Sigmoid colon (tissue), 7 donors: ENCODE measurements around the gene METTL18. TPM values are rescaled to one million over a fixed set of nuclear protein-coding genes. Genes with fewer than 3 reads are reported as not detected.

Experiments
- DNase-seq: peaks from one replicate; pipeline ENCODE4 v3.0.0-alpha.2; 2019
- H3K27ac ChIP-seq, 4 donors: fragments of 200-600 bp; sonication (generic); one replicate each; pipeline ENCODE4 v1.5.1; 2016 to 2019; ENCODE audit warnings: mild to moderate bottlenecking in 1 of 4
- H3K27me3 ChIP-seq, 3 donors: fragments of 200-600 bp; sonication (generic); one replicate each; pipeline ENCODE4 v1.5.1; 2019; ENCODE audit warnings: mild to moderate bottlenecking in 1 of 3
- H3K36me3 ChIP-seq, 4 donors: fragments of 200-600 bp; sonication (generic); one replicate each; pipeline ENCODE4 v1.5.1; 2016 to 2019
- H3K4me1 ChIP-seq, 4 donors: fragments of 200-600 bp; sonication (generic); one replicate each; pipeline ENCODE4 v1.5.1; 2017 to 2019
- H3K4me3 ChIP-seq, 4 donors: fragments of 200-600 bp; sonication (generic); one replicate each; pipeline ENCODE4 v1.5.1; 2017 to 2019; ENCODE audit warnings: mild to moderate bottlenecking in 2 of 4, moderate library complexity in 1 of 4
- H3K9me3 ChIP-seq, 4 donors: fragments of 200-600 bp in 3 of 4; sonication (generic) in 3 of 4; one replicate each; pipeline versions ENCODE4 v1.5.1 to v1.6.1; 2013 to 2019
- EP300 ChIP-seq, 4 donors: sonication (generic); formaldehyde crosslinking; IDR thresholded peaks; one replicate each; pipeline ENCODE4 v1.6.1; 2017; ENCODE audit warnings: antibody characterized with exemption in 4 of 4
- POLR2A ChIP-seq, 2 donors: fragments of 450-650 bp; IDR thresholded peaks; one replicate each; pipeline ENCODE4 v1.6.1; 2016; ENCODE audit warnings: antibody characterized with exemption in 2 of 2, mild to moderate bottlenecking in 2 of 2, moderate library complexity in 2 of 2
- POLR2AphosphoS5 ChIP-seq, 4 donors: sonication (generic); formaldehyde crosslinking; IDR thresholded peaks; one replicate each; pipeline ENCODE4 v1.6.1; 2017; ENCODE audit warnings: antibody characterized with exemption in 4 of 4
- WGBS, 2 donors: extraction: QIAGEN DNeasy Blood & Tissue Kit; methylation state at CpG; one replicate each; pipeline ENCODE4 v1.1.7; 2013; 5-methylcytosine and 5-hydroxymethylcytosine counted together
- intact Hi-C: fragments of 100-400 bp; cut with DNase I; formaldehyde crosslinking; loops from one replicate; pipeline ENCODE4 v1.15.1; 2023
- polyA plus RNA-seq, 3 donors: library from polyadenylated mRNA; stranded (reverse); fragments of 200-250 nt; gene quantifications; one replicate each; pipeline ENCODE4 v1.2.3, GENCODE V29; 2013
- total RNA-seq, 4 donors: library from RNA; depleted of rRNA; stranded (reverse); fragments of >200 nt; gene quantifications; one replicate each; pipeline ENCODE4 v1.1.0, GENCODE V29; 2016
- TF ChIP-seq, protein P1 (sequence below), 4 experiments: fragments of 450-650 bp in 3 of 4; fragments of 200-600 bp in 1 of 4; IDR thresholded peaks; one replicate each; pipeline ENCODE4 v1.5.1; 2016 to 2019; ENCODE audit warnings: antibody characterized with exemption in 4 of 4, mild to moderate bottlenecking in 3 of 4, moderate library complexity in 2 of 4
- donor health status: healthy with polysubstance abuse.
- donor health status: Bipolar disorder and iron deficiency.
- donor health status: healthy.

Gene METTL18
- total and polyA plus RNA-seq, 7 donors = 4.9 to 14.5 (median 9.2) TPM

DNA sequence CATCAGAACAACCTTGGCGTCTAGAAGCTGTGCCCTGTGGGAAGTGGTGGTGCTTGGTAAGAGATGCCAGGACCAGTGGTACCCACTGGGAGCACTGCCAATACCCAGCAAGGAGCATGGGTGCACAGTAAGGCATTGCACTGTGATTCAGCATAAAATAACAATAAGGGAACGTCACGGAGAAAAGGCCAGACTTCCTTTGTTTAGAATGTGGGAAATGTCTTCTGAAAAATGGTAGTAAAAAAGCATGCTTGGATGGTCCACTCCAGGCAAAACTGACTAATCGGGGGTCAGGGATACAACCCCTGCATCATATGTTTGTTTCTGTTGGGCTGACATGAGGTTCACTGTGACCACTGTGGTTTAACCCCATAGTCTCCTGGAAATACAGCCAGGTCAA lies 14.7 kb downstream of the METTL18 start:
- 55 to 73% methylated on average over 4 of the region's 4 CpGs for WGBS, 2 donors
- H3K4me1 ChIP-seq = no peaks in the 10 kb centered on the region
- H3K36me3 ChIP-seq = no peaks in the 10 kb centered on the region
- H3K27me3 ChIP-seq = no peaks in the 10 kb centered on the region
- intact Hi-C loops = no loop called here
- no peak overlapping the region for H3K4me3 ChIP-seq
- no peaks in the 10 kb centered on the region for H3K9me3 ChIP-seq
- TF ChIP-seq, protein P1, sequence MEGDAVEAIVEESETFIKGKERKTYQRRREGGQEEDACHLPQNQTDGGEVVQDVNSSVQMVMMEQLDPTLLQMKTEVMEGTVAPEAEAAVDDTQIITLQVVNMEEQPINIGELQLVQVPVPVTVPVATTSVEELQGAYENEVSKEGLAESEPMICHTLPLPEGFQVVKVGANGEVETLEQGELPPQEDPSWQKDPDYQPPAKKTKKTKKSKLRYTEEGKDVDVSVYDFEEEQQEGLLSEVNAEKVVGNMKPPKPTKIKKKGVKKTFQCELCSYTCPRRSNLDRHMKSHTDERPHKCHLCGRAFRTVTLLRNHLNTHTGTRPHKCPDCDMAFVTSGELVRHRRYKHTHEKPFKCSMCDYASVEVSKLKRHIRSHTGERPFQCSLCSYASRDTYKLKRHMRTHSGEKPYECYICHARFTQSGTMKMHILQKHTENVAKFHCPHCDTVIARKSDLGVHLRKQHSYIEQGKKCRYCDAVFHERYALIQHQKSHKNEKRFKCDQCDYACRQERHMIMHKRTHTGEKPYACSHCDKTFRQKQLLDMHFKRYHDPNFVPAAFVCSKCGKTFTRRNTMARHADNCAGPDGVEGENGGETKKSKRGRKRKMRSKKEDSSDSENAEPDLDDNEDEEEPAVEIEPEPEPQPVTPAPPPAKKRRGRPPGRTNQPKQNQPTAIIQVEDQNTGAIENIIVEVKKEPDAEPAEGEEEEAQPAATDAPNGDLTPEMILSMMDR (IDR thresholded peaks at IDR 0.05) = no peak
- TF ChIP-seq POLR2AphosphoS5 (IDR thresholded peaks at IDR 0.05) (no peak), POLR2A (IDR thresholded peaks at IDR 0.05) (no peak), EP300 (IDR thresholded peaks at IDR 0.05) (no peak)
- no peak overlapping the region for H3K27ac ChIP-seq
- DNase-seq = no peak

DNA sequence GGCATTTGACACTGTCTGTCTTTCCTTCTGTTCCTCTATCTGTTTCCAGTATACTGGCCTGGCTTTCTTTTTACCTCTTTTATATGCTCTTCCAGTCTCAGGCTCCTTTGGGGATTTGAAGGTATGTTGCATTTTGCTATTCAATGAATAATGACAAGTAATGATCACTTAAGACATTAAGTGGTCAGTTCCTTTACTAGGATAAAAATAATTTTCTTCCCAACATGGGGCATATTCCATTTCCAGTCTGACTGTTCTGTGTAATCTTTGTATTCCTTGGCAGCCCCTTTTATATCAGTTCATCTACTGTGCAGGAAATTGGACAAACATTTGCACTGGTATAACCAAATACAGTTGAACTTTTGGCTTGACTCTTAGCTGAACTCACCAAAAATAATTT lies 15.6 kb downstream of the METTL18 start:
- Histone ChIP-seq H3K9me3 (no peaks in the 10 kb centered on the region), H3K27ac (no peak overlapping the region), H3K36me3 (no peaks in the 10 kb centered on the region), H3K4me1 (no peaks in the 10 kb centered on the region), H3K27me3 (no peaks in the 10 kb centered on the region), H3K4me3 (no peak overlapping the region)
- TF ChIP-seq POLR2A (IDR thresholded peaks at IDR 0.05) (no peak), POLR2AphosphoS5 (IDR thresholded peaks at IDR 0.05) (no peak), EP300 (IDR thresholded peaks at IDR 0.05) (no peak)
- TF ChIP-seq, protein P1 (IDR thresholded peaks at IDR 0.05) = no peak
- intact Hi-C loops = no loop called here
- no peak for DNase-seq

DNA sequence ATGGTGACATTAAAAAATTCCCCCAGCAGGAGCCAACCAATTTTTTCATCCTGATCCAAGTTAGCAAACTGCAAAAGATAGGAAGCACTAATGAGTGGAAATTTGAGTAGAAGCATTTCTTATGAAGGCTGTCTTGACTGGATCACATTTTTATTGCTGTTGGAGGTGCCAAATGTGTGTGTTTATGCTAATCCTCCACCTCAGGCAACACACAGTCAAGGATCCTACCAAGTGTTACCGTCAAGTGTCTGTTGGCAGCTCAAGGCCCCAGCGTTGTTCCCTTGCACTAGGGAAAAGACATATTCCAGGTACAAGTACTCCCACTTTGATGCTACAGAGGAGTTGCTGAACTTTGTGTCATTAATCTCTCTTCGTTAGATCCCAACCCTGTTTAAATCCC lies 18.3 kb downstream of the METTL18 start:
- 77 to 83% methylated on average over 3 of the region's 3 CpGs for WGBS, 2 donors
- H3K9me3 ChIP-seq = no peaks in the 10 kb centered on the region
- no peaks in the 10 kb centered on the region for H3K36me3 ChIP-seq
- H3K27ac ChIP-seq = no peak overlapping the region
- intact Hi-C loops = no loop called here
- DNase-seq = no peak
- no peaks in the 10 kb centered on the region for H3K27me3 ChIP-seq
- H3K4me1 ChIP-seq = no peaks in the 10 kb centered on the region
- no peak overlapping the region for H3K4me3 ChIP-seq
- TF ChIP-seq POLR2AphosphoS5 (IDR thresholded peaks at IDR 0.05) (no peak), EP300 (IDR thresholded peaks at IDR 0.05) (no peak), POLR2A (IDR thresholded peaks at IDR 0.05) (no peak)
- TF ChIP-seq, protein P1 (IDR thresholded peaks at IDR 0.05) = no peak

DNA sequence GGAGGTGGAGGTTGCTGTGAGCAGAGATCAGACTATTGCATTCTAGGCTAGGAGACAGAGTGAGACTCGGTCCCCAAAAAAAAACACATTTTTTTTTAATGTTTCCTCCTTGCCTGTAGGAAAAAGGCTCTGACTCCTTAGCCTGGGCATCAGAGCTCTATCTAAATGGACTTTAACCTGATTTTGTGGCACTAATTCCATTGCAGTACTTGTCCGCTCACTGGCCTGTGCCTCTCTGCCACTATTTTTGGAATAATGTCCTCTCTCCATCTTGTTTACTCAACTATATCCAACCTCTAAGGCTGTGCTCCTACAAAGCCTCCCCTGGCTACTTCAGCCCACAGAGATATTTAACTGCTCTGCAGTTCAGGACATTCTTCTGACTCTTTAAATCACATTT lies 26.5 kb downstream of the METTL18 start:
- H3K9me3 ChIP-seq = no peaks in the 10 kb centered on the region
- no peaks in the 10 kb centered on the region for H3K4me1 ChIP-seq
- no peak for DNase-seq
- no peaks in the 10 kb centered on the region for H3K27me3 ChIP-seq
- 64 to 89% methylated on average over 2 of the region's 2 CpGs for WGBS, 2 donors
- no peak for TF ChIP-seq POLR2A (IDR thresholded peaks at IDR 0.05)
- TF ChIP-seq, protein P1 (IDR thresholded peaks at IDR 0.05) = no peak
- no peak for TF ChIP-seq EP300 (IDR thresholded peaks at IDR 0.05)
- no peak for TF ChIP-seq POLR2AphosphoS5 (IDR thresholded peaks at IDR 0.05)
- H3K4me3 ChIP-seq = no peak overlapping the region
- H3K27ac ChIP-seq = no peak overlapping the region
- no peaks in the 10 kb centered on the region for H3K36me3 ChIP-seq
- intact Hi-C loops = no loop called here

DNA sequence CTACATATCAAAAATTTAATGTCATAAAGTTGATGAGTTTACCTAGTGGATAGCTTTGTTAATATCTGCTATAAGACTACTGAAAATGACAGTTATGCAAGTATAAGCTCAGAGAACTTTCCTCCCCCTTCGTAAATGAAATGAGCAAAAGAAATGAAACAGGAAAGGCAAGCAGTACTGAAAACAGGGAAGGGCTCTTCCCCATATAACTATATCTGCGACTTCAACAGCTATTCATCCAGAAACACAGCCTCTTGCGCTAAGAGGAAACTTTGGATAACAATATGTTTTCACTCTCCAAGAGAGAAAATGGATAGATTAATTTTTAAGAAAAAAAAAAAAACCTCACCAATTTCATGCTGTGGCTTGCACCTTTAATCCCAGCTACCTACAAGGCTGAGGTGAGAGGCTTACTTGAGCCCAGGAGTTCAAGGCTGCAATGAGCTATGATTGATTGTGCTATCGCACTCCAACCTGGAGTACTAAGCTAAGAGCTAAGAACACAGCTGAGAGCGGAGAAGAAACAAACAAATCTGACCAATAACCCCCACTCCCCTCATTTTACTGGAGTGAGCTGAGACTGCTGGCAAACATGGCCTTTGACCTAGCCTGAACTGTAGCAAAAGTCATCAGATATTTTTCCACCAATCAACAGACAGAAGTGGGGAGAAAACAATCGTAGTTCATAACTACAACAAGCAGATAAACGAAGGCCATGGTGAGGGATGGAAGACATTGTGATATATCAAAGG lies 29.0 kb downstream of the METTL18 start:
- DNase-seq = no peak
- no peaks in the 10 kb centered on the region for H3K4me1 ChIP-seq
- 34 to 63% methylated on average over 7 of the region's 7 CpGs for WGBS, 2 donors
- H3K9me3 ChIP-seq = no peaks in the 10 kb centered on the region
- H3K36me3 ChIP-seq = no peaks in the 10 kb centered on the region
- H3K4me3 ChIP-seq = no peak overlapping the region
- no peak for TF ChIP-seq POLR2AphosphoS5 (IDR thresholded peaks at IDR 0.05)
- H3K27ac ChIP-seq = no peak overlapping the region
- intact Hi-C loops = no loop called here
- no peaks in the 10 kb centered on the region for H3K27me3 ChIP-seq
